Left lung (tissue), 10 donors: ENCODE results near the gene GPLD1. TPM values are rescaled to one million over a fixed set of nuclear protein-coding genes. Genes with fewer than 3 reads are reported as not detected.

Experiments
- ATAC-seq: fragments of 200-7000 bp; cut with Tn5 transposase; one replicate; pipeline ENCODE4 v1.9.1; 2020; ENCODE audit warnings: moderate library complexity
- DNase-seq, 4 donors: peaks; one replicate each; pipeline ENCODE4 v3.0.0-alpha.2; 2013 to 2020
- H3K27ac ChIP-seq, 2 donors: fragments of 200-600 bp; sonication (generic) in 1 of 2; one replicate each; pipeline versions ENCODE4 v1.5.0 to v1.8.0; 2020 to 2021
- H3K27me3 ChIP-seq, 2 donors: fragments of 200-600 bp; sonication (generic) in 1 of 2; one replicate each; pipeline versions ENCODE4 v1.5.0 to v1.8.0; 2020 to 2021
- H3K36me3 ChIP-seq, 2 donors: fragments of 200-600 bp; sonication (generic) in 1 of 2; one replicate each; pipeline versions ENCODE4 v1.5.0 to v1.8.0; 2020 to 2021
- H3K4me1 ChIP-seq, 2 donors: fragments of 200-600 bp; one replicate each; pipeline ENCODE4 v1.8.0; 2021
- H3K4me3 ChIP-seq, 2 donors: fragments of 200-600 bp; sonication (generic) in 1 of 2; one replicate each; pipeline versions ENCODE4 v1.5.0 to v1.8.0; 2020 to 2021; ENCODE audit warnings: mild to moderate bottlenecking in 1 of 2
- H3K9me3 ChIP-seq, 2 donors: fragments of 200-600 bp; sonication (generic) in 1 of 2; one replicate each; pipeline versions ENCODE4 v1.5.0 to v1.8.0; 2020 to 2021
- intact Hi-C, 2 donors: fragments of 100-400 bp; cut with DNase I; formaldehyde crosslinking; loops; one replicate each; pipeline versions ENCODE4 v1.11.2 to v1.14.2; 2022
- polyA plus RNA-seq, 6 donors: library from polyadenylated mRNA; unstranded; fragments of 120-200 nt; gene quantifications; one replicate each; pipeline ENCODE4 v1.2.1, GENCODE V29; 2013; ENCODE audit not compliant: insufficient read length in 6 of 6
- total RNA-seq, 2 donors: library from RNA; stranded (reverse); fragmentation: NEBNext Ultra II Directional; extraction: Animal tissue kit (Norgen Biotek cat#: 25700); gene quantifications; one replicate each; pipeline ENCODE4 v1.2.1, GENCODE V29; 2021
- TF ChIP-seq, protein P1 (sequence below), 2 donors: fragments of 200-600 bp; sonication (generic) in 1 of 2; IDR thresholded peaks; one replicate each; pipeline versions ENCODE4 v1.5.0 to v1.8.0; 2021; ENCODE audit warnings: antibody characterized with exemption in 2 of 2
- donor health status: DM: no; HTN: yes; CAD: no.
- donor health status: DM: no; HTN: no; CAD: no.

GPLD1 gene
- total and polyA plus RNA-seq, 8 donors: 1.7 to 3.8 (median 3.0) TPM

DNA sequence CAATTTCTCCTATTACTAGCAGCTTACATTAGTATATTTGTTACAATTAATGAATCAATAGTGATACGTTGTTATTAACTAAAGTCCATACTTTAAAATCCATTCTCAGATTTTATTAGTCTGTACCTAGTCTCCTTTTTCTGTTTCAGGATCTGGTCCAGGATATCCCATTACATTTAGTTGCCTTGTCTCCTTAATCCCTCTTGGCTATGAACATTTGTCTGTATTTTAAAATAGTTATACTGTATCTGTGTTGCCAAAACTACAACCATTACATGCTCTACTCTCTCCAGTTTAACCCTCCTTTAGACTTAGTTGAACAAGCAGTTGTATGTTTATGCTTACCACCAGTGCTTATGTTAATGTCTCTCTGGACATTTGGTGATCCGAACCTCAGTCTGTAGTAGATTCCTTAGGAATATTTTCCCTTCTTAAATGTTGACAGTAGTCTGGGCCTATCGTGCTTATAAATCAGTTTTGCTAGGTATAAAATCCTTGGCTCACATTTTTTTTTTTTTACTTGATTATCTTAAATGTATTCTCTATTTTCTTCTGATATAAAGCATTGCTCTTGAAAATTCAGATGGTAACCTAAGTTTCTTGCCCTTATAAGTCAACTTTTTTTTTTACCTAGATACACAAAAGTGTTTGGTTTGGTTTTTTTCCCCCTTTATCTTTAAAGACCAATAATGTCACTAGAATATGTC lies 17.6 kb upstream of the GPLD1 start:
- Histone ChIP-seq H3K27ac (no peak overlapping the region), H3K4me3 (no peak overlapping the region), H3K4me1 (no peaks in the 10 kb centered on the region), H3K36me3 (no peaks in the 10 kb centered on the region), H3K27me3 (no peaks in the 10 kb centered on the region), H3K9me3 (no peaks in the 10 kb centered on the region)
- ATAC-seq: no peak
- TF ChIP-seq, protein P1, sequence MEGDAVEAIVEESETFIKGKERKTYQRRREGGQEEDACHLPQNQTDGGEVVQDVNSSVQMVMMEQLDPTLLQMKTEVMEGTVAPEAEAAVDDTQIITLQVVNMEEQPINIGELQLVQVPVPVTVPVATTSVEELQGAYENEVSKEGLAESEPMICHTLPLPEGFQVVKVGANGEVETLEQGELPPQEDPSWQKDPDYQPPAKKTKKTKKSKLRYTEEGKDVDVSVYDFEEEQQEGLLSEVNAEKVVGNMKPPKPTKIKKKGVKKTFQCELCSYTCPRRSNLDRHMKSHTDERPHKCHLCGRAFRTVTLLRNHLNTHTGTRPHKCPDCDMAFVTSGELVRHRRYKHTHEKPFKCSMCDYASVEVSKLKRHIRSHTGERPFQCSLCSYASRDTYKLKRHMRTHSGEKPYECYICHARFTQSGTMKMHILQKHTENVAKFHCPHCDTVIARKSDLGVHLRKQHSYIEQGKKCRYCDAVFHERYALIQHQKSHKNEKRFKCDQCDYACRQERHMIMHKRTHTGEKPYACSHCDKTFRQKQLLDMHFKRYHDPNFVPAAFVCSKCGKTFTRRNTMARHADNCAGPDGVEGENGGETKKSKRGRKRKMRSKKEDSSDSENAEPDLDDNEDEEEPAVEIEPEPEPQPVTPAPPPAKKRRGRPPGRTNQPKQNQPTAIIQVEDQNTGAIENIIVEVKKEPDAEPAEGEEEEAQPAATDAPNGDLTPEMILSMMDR (IDR thresholded peaks at IDR 0.05): no peak
- intact Hi-C loops: no loop called here
- no peak for DNase-seq

DNA sequence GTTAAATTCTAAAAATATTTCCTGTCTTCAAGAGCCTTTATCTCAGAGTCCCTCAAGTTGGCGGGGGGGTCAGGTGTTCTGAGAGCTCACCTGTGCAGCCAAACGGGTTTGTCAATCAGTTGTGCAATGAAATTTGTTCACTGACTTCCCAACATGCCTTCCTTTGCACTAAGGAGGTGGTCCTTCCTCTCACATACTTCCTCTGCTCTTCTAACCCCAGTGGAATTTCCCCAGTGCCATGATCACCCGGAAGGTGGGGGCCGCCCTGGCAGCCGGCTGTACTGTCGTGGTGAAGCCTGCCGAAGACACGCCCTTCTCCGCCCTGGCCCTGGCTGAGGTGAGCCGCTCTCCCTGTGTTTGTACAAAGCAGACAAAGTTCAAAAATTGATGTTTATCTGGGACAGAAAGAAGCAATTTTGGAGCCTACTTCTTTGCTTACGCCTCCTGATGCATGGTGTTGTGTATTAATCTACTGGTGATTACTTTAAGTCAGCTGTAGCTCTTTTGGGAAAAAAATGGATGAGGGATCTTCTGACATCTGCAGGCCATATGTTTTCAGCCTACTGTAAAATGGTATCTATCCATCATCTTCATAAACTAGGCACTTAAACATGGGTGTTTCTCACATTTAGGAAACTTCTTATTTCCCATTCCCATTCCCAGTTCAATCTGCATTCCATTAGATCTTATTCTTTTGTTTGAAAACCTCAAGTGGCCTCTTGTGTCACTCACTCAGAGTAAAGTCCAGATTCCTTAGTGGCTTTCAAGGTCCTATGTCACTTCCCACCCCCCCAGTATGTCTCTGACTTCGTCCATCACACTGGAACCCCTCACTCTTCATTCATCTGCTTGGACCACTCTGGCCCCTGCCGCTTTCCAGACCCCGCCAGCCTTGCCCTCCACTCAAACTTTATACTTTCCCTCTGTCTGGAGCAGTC lies 15.5 kb upstream of the GPLD1 start:
- H3K4me1 ChIP-seq: no peaks in the 10 kb centered on the region
- peak overlapping the region; percentile 42 to 71 for H3K27ac ChIP-seq
- intact Hi-C loops: no loop called here
- H3K36me3 ChIP-seq: no peaks in the 10 kb centered on the region
- H3K9me3 ChIP-seq: no peaks in the 10 kb centered on the region
- no peaks in the 10 kb centered on the region for H3K27me3 ChIP-seq
- ATAC-seq: peak; percentile 98
- DNase-seq: peak in 3 of 4 donors; percentile 60 to 89 (median 72)
- H3K4me3 ChIP-seq: no peak overlapping the region
- TF ChIP-seq, protein P1 (IDR thresholded peaks at IDR 0.05): no peak

DNA sequence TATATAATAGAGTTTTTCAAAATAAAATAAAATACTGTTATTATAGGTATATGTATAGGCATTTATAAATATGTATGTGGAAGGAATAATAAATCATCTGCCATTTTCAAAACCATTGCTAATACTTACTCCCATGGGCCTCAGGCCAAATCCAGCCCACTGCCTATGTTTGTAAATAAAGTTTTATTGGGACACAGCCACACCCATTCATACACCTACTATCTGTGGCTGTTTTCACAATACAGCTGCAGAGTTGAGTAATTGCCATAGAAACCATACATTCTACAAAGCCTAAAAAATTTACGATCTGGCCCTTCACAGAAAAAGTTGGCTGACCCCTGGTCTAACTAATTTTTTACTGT lies 14.9 kb upstream of the GPLD1 start:
- Histone ChIP-seq H3K9me3 (no peaks in the 10 kb centered on the region), H3K27ac (no peak overlapping the region), H3K27me3 (no peaks in the 10 kb centered on the region), H3K4me3 (no peak overlapping the region), H3K36me3 (no peaks in the 10 kb centered on the region), H3K4me1 (no peaks in the 10 kb centered on the region)
- ATAC-seq: peak; percentile 33
- no peak for DNase-seq
- TF ChIP-seq, protein P1 (IDR thresholded peaks at IDR 0.05): no peak
- intact Hi-C loops: no loop called here

DNA sequence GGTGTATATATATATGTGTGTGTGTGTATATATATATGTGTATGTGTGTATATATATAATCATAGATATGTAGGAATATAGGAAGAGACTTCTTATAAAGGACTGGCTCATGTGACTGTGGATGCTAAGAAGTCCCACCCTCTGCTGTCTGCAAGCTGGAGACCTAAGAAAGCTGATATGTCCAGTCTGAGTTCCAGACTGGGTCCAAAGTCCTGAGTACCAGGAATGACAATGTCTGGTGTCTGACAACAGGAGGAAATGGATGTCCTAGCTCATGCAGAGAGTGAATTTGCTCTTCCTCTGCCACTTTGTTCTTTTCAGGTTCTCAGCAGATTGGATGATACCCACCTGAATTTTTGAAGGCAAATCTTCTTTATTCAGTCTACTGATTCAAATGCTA lies 12.5 kb upstream of the GPLD1 start:
- intact Hi-C loops: no loop called here
- no peaks in the 10 kb centered on the region for H3K36me3 ChIP-seq
- no peaks in the 10 kb centered on the region for H3K27me3 ChIP-seq
- TF ChIP-seq, protein P1 (IDR thresholded peaks at IDR 0.05): no peak
- H3K27ac ChIP-seq: no peak overlapping the region
- no peaks in the 10 kb centered on the region for H3K9me3 ChIP-seq
- ATAC-seq (no peak), DNase-seq (no peak)
- no peak overlapping the region for H3K4me3 ChIP-seq
- no peaks in the 10 kb centered on the region for H3K4me1 ChIP-seq

DNA sequence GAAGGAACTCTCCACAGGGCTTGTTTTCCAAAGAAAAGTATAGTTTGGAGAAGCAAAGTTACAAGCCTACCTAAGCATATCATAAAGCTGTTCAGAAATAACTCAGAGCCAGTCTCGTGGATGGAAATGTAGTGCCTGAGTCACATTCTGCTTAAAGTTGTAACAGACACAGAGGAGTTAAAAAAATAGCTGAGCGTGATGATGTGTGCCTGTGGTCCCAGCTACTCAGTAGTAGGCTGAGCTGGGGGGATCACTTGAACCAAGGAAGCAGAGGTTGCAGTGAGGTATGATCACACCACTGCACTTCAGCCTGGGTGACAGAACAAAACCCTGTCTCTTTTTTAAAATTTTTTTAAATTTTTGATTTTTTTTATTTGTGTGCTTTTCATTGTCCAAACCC lies 12.0 kb upstream of the GPLD1 start:
- H3K27me3 ChIP-seq: no peaks in the 10 kb centered on the region
- H3K36me3 ChIP-seq: no peaks in the 10 kb centered on the region
- H3K9me3 ChIP-seq: no peaks in the 10 kb centered on the region
- TF ChIP-seq, protein P1 (IDR thresholded peaks at IDR 0.05): no peak
- H3K27ac ChIP-seq: no peak overlapping the region
- DNase-seq (no peak), ATAC-seq (no peak)
- intact Hi-C loops: no loop called here
- H3K4me1 ChIP-seq: no peaks in the 10 kb centered on the region
- H3K4me3 ChIP-seq: no peak overlapping the region
